ENCODE data around the gene PIGM. TPM values are rescaled to one million over a fixed set of nuclear protein-coding genes. Genes with fewer than 3 reads are reported as not detected.

Gene PIGM
- total RNA-seq, 2 experiments from 2014 or later: 5.2 to 5.7 TPM

GRCh38 chr1:159979257-159979656 lies 52.5 kb downstream of the PIGM start:
- ChIA-PET CTCF (interaction anchor here (0.7 kb wide), 2 partner anchors 10 to 28 kb away, joined by 3 to 4 read pairs; no protein-coding TSS in a partner anchor), POLR2A (no interaction called here)
- no peak for DNase-seq
- Mint-ChIP-seq H3K27me3 (peaks cover 55% of the 10 kb centered on the region), H3K27ac (no peak overlapping the region), H3K36me3 (ENCODE audit: low read depth) (no peaks in the 10 kb centered on the region), H3K9me3 (no peaks in the 10 kb centered on the region), H3K4me1 (no peaks in the 10 kb centered on the region), H3K4me3 (no peak overlapping the region)

GRCh38 chr1:159978107-159978398 lies 53.7 kb downstream of the PIGM start:
- CTCF ChIA-PET: interaction anchor here (1.7 kb wide), 1 partner anchor 29 kb away, joined by 6 read pairs; no protein-coding TSS in a partner anchor
- POLR2A ChIA-PET: no interaction called here
- no peak overlapping the region for H3K27ac Mint-ChIP-seq
- H3K4me1 Mint-ChIP-seq: no peaks in the 10 kb centered on the region
- H3K4me3 Mint-ChIP-seq: no peak overlapping the region
- H3K36me3 Mint-ChIP-seq (ENCODE audit: low read depth): no peaks in the 10 kb centered on the region
- peaks cover 47% of the 10 kb centered on the region for H3K27me3 Mint-ChIP-seq
- DNase-seq: no peak
- no peaks in the 10 kb centered on the region for H3K9me3 Mint-ChIP-seq

DNA sequence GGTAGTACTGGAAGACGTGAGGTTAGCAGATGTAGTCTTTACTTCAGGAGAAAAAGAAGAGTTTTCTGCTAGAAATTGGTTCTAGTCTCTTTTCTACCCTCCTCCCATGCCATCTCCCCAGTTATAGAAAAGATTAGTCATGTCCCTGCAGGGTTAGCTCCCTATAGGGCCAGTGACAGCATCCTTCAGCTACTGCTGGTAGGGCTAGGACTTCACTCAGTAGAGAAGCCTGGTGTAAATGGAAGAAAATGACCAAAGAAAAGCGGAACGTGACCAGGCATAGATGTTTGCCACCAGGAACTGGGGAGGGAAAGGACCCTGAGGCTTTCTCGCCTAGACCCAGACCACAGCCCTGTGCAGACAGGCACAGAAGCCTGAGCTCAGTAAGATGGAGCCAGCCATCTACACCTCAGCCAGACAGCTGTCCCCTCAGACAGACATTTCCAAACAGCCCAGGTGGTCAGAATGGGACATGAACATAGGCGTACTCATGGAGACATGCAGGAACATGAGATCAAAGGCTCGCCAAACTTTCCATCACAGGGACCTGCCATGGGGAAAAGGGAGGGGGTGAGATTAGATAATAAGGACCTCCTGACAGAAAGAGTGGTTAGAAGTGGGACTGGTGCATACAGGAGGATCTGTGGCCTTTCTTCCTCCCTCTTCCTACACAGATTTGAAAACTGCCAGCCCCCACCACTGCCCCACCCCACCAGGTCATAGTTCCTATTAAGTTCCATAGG lies 54.3 kb downstream of the PIGM start:
- Mint-ChIP-seq H3K4me1 (no peaks in the 10 kb centered on the region), H3K27me3 (peaks cover 45% of the 10 kb centered on the region), H3K36me3 (ENCODE audit: low read depth) (no peaks in the 10 kb centered on the region), H3K27ac (no peak overlapping the region), H3K4me3 (no peak overlapping the region), H3K9me3 (no peaks in the 10 kb centered on the region)
- ChIA-PET CTCF (interaction anchor here (1.7 kb wide), 1 partner anchor 29 kb away, joined by 6 read pairs; no protein-coding TSS in a partner anchor), POLR2A (no interaction called here)
- DNase-seq: no peak

Other genes starting within 250 kb of the PIGM start
- gene FCRL6, start 229.6 kb downstream of the PIGM start, total RNA-seq: not detected
- gene SLAMF8, start 205.1 kb downstream of the PIGM start, total RNA-seq: under 1 TPM; 0.10 to 0.15 TPM
- gene VSIG8, start 169.3 kb downstream of the PIGM start, total RNA-seq: not detected
- gene CFAP45, start 131.8 kb downstream of the PIGM start, total RNA-seq: 1 to 10 TPM; 1.0 to 1.3 TPM
- 100 to 1,000 TPM; 548 to 554 TPM for gene TAGLN2, start 106.5 kb downstream of the PIGM start, total RNA-seq
- not detected for gene IGSF9, start 86.4 kb downstream of the PIGM start, total RNA-seq
- gene SLAMF9, start 77.8 kb downstream of the PIGM start, total RNA-seq: not detected
- gene KCNJ10, start 38.2 kb upstream of the PIGM start, total RNA-seq: not detected
- gene KCNJ9, start 49.5 kb upstream of the PIGM start, total RNA-seq: not detected
- 10 to 100 TPM; 30.5 to 31.6 TPM for gene IGSF8, start 66.6 kb upstream of the PIGM start, total RNA-seq
- gene ATP1A2, start 83.8 kb upstream of the PIGM start, total RNA-seq: not detected
- gene ATP1A4, start 119.6 kb upstream of the PIGM start, total RNA-seq: under 1 TPM in 1 of 2 experiments, not detected in 1; 0.33 TPM
- gene CASQ1, start 158.6 kb upstream of the PIGM start, total RNA-seq: under 1 TPM in 1 of 2 experiments, not detected in 1; 0.35 TPM
- gene PEA15, start 173.4 kb upstream of the PIGM start, total RNA-seq: 10 to 100 TPM; 38.2 to 39.3 TPM
- gene DCAF8, start 230.6 kb upstream of the PIGM start, total RNA-seq: 100 to 1,000 TPM; 123 to 125 TPM